Measurements from ENCODE around the gene EML1.

EML1 gene

DNA sequence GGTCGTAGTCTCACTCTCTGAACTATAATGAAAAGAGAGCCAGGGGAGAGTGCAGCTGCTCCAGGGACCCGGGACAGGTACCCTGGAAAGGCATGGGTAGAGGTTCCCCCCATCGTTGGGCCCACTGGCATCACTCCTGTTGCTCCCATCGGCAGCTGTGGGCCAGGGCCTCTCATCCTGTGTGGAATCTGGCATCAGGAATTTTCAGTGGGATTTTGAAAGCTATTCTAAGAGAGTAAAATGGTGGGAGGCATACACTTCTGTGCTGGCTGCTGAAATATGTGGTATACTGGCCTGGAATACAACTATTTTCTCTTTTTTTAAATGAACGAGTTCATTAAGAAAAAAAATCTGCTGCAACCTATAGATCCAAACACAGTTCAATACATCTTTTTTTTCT, 38.1 kb downstream of the EML1 start:
- TF ChIP-seq, protein P1, sequence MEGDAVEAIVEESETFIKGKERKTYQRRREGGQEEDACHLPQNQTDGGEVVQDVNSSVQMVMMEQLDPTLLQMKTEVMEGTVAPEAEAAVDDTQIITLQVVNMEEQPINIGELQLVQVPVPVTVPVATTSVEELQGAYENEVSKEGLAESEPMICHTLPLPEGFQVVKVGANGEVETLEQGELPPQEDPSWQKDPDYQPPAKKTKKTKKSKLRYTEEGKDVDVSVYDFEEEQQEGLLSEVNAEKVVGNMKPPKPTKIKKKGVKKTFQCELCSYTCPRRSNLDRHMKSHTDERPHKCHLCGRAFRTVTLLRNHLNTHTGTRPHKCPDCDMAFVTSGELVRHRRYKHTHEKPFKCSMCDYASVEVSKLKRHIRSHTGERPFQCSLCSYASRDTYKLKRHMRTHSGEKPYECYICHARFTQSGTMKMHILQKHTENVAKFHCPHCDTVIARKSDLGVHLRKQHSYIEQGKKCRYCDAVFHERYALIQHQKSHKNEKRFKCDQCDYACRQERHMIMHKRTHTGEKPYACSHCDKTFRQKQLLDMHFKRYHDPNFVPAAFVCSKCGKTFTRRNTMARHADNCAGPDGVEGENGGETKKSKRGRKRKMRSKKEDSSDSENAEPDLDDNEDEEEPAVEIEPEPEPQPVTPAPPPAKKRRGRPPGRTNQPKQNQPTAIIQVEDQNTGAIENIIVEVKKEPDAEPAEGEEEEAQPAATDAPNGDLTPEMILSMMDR (IDR thresholded peaks at IDR 0.05) = no peak
- Histone ChIP-seq H3K27ac (no peak overlapping the region), H3K4me1 (ENCODE audit: control insufficient read depth in 1 of 2, insufficient read depth in 1 of 2, low read depth in 1 of 2, low read length in 1 of 2) (no peaks in the 10 kb centered on the region), H3K36me3 (no peaks in the 10 kb centered on the region), H3K4me3 (ENCODE audit: low read depth in 1 of 2, low read length in 1 of 2) (no peak overlapping the region), H3K27me3 (peaks cover 61% of the 10 kb centered on the region), H3K9me3 (no peaks in the 10 kb centered on the region)

- Histone ChIP-seq H3K4me1 (ENCODE audit: control insufficient read depth in 1 of 2, insufficient read depth in 1 of 2, low read depth in 1 of 2, low read length in 1 of 2) (no peaks in the 10 kb centered on the region), H3K27ac (no peak overlapping the region), H3K27me3 (peaks cover 68% of the 10 kb centered on the region), H3K4me3 (ENCODE audit: low read depth in 1 of 2, low read length in 1 of 2) (no peak overlapping the region), H3K9me3 (no peaks in the 10 kb centered on the region), H3K36me3 (no peaks in the 10 kb centered on the region)
- TF ChIP-seq, protein P1 (IDR thresholded peaks at IDR 0.05) = no peak
Observed at GRCh38 chr14:99831903-99832685, 38.9 kb downstream of the EML1 start.

- H3K27ac ChIP-seq = no peak overlapping the region
- H3K27me3 ChIP-seq = peaks cover 71% of the 10 kb centered on the region
- no peak overlapping the region for H3K4me3 ChIP-seq (ENCODE audit: low read depth in 1 of 2, low read length in 1 of 2)
- no peaks in the 10 kb centered on the region for H3K36me3 ChIP-seq
- no peaks in the 10 kb centered on the region for H3K9me3 ChIP-seq
- no peaks in the 10 kb centered on the region for H3K4me1 ChIP-seq (ENCODE audit: control insufficient read depth in 1 of 2, insufficient read depth in 1 of 2, low read depth in 1 of 2, low read length in 1 of 2)
- TF ChIP-seq, protein P1 (IDR thresholded peaks at IDR 0.05) = no peak
Observed at GRCh38 chr14:99837822-99838221, 44.6 kb downstream of the EML1 start.

- Histone ChIP-seq H3K27me3 (peaks cover 71% of the 10 kb centered on the region), H3K36me3 (no peaks in the 10 kb centered on the region), H3K9me3 (no peaks in the 10 kb centered on the region), H3K4me3 (ENCODE audit: low read depth in 1 of 2, low read length in 1 of 2) (no peak overlapping the region), H3K27ac (no peak overlapping the region), H3K4me1 (ENCODE audit: control insufficient read depth in 1 of 2, insufficient read depth in 1 of 2, low read depth in 1 of 2, low read length in 1 of 2) (no peaks in the 10 kb centered on the region)
- TF ChIP-seq, protein P1 (IDR thresholded peaks at IDR 0.05) = no peak
Observed at GRCh38 chr14:99838639-99839134, 45.5 kb downstream of the EML1 start.

DNA sequence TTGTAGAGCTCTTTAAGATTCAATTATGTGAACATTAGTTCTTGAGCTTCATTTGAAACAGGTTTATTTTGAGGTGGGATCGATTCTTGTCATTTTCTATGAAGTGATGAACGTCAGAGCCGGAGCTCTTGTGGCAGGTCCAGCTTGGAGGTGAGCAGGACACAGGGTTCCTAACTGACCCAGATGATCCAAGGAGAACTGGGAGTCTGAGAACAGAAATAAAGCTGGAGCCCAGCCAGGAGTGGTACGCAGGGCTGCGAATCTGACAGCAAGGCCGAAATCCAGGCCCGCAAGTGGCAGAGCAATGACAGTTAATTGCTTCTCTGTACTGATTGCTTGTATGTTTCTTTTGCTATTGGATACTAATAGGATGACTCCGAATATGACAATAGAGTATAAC, 46.5 kb downstream of the EML1 start:
- Histone ChIP-seq H3K9me3 (no peaks in the 10 kb centered on the region), H3K27me3 (peaks cover 71% of the 10 kb centered on the region), H3K4me3 (ENCODE audit: low read depth in 1 of 2, low read length in 1 of 2) (no peak overlapping the region), H3K27ac (no peak overlapping the region), H3K36me3 (no peaks in the 10 kb centered on the region), H3K4me1 (ENCODE audit: control insufficient read depth in 1 of 2, insufficient read depth in 1 of 2, low read depth in 1 of 2, low read length in 1 of 2) (no peaks in the 10 kb centered on the region)
- TF ChIP-seq, protein P1 (IDR thresholded peaks at IDR 0.05) = no peak

Data from neutrophil (primary cell).